HG02884 (cell line): ENCODE data around the gene NDUFA8.
"Not testable (repeated sequence)": the region's sequence is repeated elsewhere in the genome, so short reads cannot be mapped to it uniquely, and the experiment has no call there.

Experiments used
- ATAC-seq: cut with Tn5 transposase; IDR thresholded peaks from one replicate; pipeline ENCODE4 v1.9.1; 2021; ENCODE audit warnings: mild to moderate bottlenecking, moderate library complexity; ENCODE audit not compliant: unreplicated experiment

NDUFA8 gene

GRCh38 chr9:122122468-122122867, 37.1 kb downstream of the NDUFA8 start:
- ATAC-seq, result no peak

GRCh38 chr9:122121931-122122330, 37.6 kb downstream of the NDUFA8 start:
- no peak for ATAC-seq

DNA sequence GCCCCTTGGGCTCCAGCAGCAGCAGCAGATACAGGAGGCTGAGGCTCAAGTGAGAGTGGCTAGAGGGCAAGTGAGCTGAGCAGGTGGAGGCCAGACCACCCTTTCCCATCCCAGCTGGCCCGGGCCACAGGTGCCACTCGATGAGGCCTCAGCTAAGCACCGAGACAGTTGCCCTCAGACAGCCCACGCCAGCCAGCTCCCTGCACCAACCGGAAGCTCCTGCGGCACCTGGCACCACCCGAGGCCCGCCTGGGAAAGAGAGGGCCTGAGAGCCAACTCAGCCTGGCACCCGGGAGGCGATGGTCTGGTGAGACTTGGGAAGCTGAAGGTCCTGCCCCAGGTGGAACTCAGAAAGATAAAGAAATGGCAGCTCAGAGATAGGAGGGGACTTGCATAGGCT, 38.2 kb downstream of the NDUFA8 start:
- no peak for ATAC-seq

GRCh38 chr9:122120316-122121071, 39.1 kb downstream of the NDUFA8 start:
- no peak for ATAC-seq

GRCh38 chr9:122119721-122120120, 39.9 kb downstream of the NDUFA8 start:
- ATAC-seq, result no peak

- no peak for ATAC-seq
These were observed 40.4 kb downstream of the NDUFA8 start for GRCh38 chr9:122119166-122119521.

GRCh38 chr9:122118343-122119165, 41.0 kb downstream of the NDUFA8 start:
- ATAC-seq, result no peak

DNA sequence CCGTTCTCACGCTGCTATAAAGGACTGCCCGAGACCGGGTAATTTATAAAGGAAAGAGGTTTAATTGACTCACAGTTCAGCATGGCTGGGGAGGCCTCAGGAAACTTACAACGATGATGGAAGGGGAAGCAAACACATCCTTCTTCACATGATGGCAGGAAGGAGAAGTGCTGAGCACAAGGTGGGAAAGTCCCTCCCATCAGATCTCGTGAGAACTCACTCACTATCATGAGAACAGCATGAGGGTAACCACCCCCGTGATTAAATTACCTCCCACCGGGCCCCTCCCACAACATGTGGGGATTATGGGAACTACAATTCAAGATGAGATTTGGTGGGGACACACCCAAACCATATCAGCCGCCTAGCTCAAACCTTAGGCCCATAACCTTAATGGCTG, 42.3 kb downstream of the NDUFA8 start:
- ATAC-seq, result not testable (repeated sequence)

DNA sequence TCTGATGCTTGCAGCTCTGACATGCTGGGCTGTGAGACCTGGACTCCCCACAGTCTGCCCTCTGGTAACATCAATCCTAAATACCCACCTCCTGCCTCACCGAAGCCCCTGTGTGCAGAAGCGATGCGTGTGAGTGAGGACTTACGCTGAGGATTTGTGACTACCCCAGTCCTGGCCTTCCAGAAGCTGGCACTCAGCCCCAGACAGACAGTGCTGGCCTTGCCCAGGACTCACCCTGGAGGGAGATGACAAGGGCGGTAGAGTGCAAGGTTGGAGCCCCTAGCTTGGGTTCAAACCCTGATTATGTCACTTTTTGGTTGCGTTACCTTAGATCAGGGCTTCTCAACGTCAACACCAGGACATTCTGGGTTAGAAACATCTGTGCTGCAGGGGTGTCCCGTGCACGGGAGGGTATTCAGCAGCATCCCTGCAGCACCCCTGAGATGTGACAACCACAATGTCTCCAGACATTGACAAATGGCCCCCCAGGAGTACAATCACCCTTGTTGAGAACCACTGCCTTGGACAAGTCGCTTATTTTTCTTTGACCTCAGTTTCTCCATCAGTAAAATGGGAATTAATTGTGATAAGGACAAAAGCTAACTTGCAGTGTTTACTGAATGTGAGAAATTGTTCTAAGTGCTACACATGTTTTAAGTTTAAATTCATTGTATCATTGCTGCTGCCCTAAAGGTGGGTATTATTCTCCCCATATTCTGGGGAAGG, 43.0 kb downstream of the NDUFA8 start:
- no peak for ATAC-seq

DNA sequence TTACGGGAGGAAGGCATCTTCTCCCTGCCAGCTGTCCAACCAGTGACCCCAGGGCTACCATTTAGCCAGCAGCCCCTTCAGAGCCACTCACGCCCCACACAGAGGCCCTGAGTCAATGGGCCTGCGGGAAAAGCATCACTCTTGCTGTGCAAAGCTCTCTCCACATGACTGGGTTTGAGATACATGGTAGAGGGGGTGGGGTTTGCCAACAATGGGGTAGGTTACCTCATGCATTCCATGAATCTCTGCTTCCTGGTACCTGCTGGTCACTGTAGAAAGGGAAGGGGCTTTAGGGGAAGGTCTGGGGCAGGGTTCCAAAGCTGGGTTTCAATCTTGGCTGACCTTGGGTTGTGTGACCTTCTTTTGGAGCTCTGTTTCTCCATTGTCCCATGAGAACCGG, 43.5 kb downstream of the NDUFA8 start:
- no peak for ATAC-seq

- no peak for ATAC-seq
These were observed 44.2 kb downstream of the NDUFA8 start for GRCh38 chr9:122115176-122116035.

GRCh38 chr9:122113574-122113973, 46.0 kb downstream of the NDUFA8 start:
- ATAC-seq, result no peak

GRCh38 chr9:122112238-122112637, 47.3 kb downstream of the NDUFA8 start:
- no peak for ATAC-seq

- ATAC-seq, result no peak
These were observed 48.0 kb downstream of the NDUFA8 start for GRCh38 chr9:122111413-122112085.

- no peak for ATAC-seq
These were observed 49.3 kb downstream of the NDUFA8 start for GRCh38 chr9:122110100-122110833.

- no peak for ATAC-seq
These were observed 50.4 kb downstream of the NDUFA8 start for GRCh38 chr9:122109035-122109813.

GRCh38 chr9:122107291-122107805, 52.2 kb downstream of the NDUFA8 start:
- ATAC-seq, result no peak

DNA sequence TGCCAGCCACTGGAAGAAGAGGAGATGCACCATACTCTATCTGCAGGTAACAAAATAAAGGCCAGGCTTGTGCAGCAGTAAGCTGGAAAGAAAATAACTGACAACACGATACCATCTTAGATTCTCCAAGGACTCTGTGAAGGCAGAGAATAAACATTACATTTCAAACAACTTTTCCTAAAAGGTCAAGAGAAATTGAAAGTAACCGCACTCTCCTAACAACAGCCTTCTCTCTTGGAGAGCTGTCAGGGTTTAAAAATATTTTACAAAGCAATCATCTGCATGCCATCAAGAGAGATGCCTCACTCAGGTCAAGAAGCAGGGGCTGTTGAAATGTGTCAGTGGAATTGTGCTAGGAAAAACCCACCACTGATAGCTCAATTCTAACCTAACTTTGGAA, 53.0 kb downstream of the NDUFA8 start:
- ATAC-seq, result no peak
